Stimulated activated memory B cell treated with anti-CD40 and anti-IgM and Interleukin-4, amounts not matched to agents 10 μg/mL and 1 μg/mL and 100 μg/mL, for 72 hours (primary cell): ENCODE measurements around the gene ALS2.
"Not testable (repeated sequence)": the region's sequence is repeated elsewhere in the genome, so short reads cannot be mapped to it uniquely, and the experiment has no call there.

Experiments
- ATAC-seq: fragments of 150-1000 bp; cut with Tn5 transposase; 2 replicates; pipeline ENCODE4 v1.10.0; 2021
- H3K27ac Mint-ChIP-seq: one replicate; pipeline ENCODE4 v1.8.0; 2022; ENCODE audit warnings: mild to moderate bottlenecking, mixed read lengths
- H3K27me3 Mint-ChIP-seq: one replicate; pipeline ENCODE4 v1.8.0; 2022; ENCODE audit warnings: mixed read lengths
- H3K36me3 Mint-ChIP-seq: one replicate; pipeline ENCODE4 v1.8.0; 2022; ENCODE audit warnings: mixed read lengths
- H3K4me1 Mint-ChIP-seq: one replicate; pipeline ENCODE4 v1.8.0; 2022; ENCODE audit warnings: mixed read lengths
- H3K4me3 Mint-ChIP-seq: one replicate; pipeline ENCODE4 v1.8.0; 2022; ENCODE audit warnings: mild to moderate bottlenecking, moderate library complexity, mixed read lengths
- H3K9me3 Mint-ChIP-seq: one replicate; pipeline ENCODE4 v1.8.0; 2022; ENCODE audit warnings: mixed read lengths

The ALS2 gene

DNA sequence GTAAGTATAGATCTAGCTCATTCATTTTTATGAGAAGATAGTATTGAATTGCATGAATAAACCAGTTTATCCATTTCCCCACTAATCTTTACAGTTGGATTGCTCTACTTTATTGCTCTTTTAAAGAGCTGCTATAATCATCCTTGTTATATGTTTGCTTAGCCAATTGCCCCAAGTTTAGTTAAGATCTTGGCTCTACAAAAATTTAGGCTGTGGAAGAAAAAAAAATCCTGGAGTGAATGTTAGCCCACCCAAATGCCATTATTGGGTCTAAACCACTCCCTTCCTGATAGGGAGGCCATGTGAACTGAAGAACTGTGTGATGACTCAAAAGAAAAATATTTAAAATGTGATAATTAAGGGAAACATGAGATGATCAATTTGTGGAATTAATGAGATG lies 2.9 kb downstream of the ALS2 start:
- peaks cover 14% of the 10 kb centered on the region for H3K36me3 Mint-ChIP-seq
- no peak overlapping the region for H3K4me3 Mint-ChIP-seq
- ATAC-seq, result no peak
- no peaks in the 10 kb centered on the region for H3K9me3 Mint-ChIP-seq
- peaks cover 7% of the 10 kb centered on the region for H3K27me3 Mint-ChIP-seq
- peaks cover 13% of the 10 kb centered on the region for H3K4me1 Mint-ChIP-seq
- H3K27ac Mint-ChIP-seq, result no peak overlapping the region

DNA sequence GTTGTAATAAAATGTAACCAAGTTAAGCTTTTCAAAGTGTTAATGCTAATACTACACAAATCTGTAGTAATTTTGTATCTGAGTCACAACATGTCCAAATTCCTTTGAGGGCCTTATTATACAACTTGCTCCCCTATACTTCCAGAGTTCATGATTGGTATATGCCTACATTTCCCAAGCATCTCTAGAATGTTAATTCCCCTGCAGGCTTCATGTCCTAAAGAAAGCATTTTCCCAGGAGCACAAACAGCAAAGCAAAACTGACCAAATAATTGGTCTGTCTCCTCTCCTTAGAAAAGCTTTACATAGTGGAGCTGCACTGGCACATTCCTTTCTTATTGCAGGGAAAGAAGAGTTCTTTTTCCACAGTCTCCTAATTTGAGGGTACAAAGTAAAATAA lies 3.7 kb downstream of the ALS2 start:
- Mint-ChIP-seq H3K36me3 (peaks cover 14% of the 10 kb centered on the region), H3K27ac (no peak overlapping the region), H3K27me3 (no peaks in the 10 kb centered on the region), H3K4me1 (peaks cover 13% of the 10 kb centered on the region), H3K4me3 (no peak overlapping the region), H3K9me3 (no peaks in the 10 kb centered on the region)
- ATAC-seq, result no peak

DNA sequence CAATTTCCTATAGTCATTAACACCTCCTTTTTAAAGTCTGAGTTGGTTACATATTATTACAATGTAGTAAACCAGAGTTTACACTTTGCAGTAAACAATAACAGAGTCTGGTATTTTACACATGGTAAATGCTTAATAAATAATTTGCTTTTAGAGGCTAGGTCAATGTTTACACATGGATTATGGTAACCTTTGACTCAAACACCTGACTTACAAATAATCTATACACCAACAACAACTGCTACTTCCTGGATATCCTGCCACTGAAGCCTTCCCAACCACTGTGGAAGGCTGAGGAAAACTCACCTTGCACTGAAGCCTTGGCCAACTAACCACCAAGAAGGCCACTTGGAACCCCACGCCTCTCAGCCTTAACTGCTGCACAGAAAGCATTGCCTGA lies 5.4 kb downstream of the ALS2 start:
- no peak for ATAC-seq
- Mint-ChIP-seq H3K36me3 (peaks cover 20% of the 10 kb centered on the region), H3K27ac (no peak overlapping the region), H3K9me3 (no peaks in the 10 kb centered on the region), H3K27me3 (no peaks in the 10 kb centered on the region), H3K4me3 (no peak overlapping the region), H3K4me1 (peaks cover 7% of the 10 kb centered on the region)

DNA sequence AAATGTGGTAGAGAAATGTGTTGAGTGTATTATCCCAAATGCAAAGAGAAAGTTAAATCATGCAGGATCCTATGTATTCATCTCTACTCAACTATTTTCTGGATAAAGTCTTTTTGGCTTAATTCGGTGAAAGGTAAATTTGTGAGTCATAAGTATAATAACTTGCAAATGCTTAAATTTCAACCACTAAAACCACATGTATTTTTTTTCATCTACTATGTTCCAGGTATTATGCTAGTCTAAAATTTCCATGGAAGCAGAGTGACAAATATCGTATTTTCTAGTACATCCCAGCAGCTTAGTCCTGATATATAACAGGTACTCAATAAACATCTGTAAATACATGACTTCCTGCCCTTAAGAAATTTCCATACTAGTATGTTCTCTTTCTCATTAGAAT lies 6.2 kb downstream of the ALS2 start:
- H3K4me1 Mint-ChIP-seq, result no peaks in the 10 kb centered on the region
- no peaks in the 10 kb centered on the region for H3K27me3 Mint-ChIP-seq
- H3K36me3 Mint-ChIP-seq, result peaks cover 20% of the 10 kb centered on the region
- H3K27ac Mint-ChIP-seq, result no peak overlapping the region
- no peak overlapping the region for H3K4me3 Mint-ChIP-seq
- ATAC-seq, result no peak
- H3K9me3 Mint-ChIP-seq, result no peaks in the 10 kb centered on the region

DNA sequence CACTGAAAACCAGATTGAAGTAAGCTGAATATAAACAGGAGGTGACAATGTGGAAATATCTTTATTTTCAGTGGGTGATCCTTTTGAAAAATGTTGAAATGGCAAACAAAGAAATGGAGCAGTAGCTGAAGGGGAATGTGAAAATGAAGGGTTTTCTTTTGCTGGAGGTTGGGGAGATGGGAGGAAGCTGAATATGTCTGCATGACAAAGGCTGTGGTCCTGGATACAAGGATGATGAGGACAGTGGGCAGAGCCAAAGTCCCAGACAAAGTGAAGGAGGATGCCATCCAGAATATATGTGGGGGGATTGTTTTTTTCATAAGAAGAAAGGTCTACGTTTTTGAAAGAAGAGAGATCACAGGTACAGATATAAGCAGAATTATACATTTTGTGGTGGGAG lies 6.7 kb downstream of the ALS2 start:
- Mint-ChIP-seq H3K27ac (no peak overlapping the region), H3K27me3 (no peaks in the 10 kb centered on the region), H3K36me3 (peaks cover 20% of the 10 kb centered on the region), H3K4me1 (no peaks in the 10 kb centered on the region), H3K9me3 (no peaks in the 10 kb centered on the region), H3K4me3 (no peak overlapping the region)
- ATAC-seq, result no peak

DNA sequence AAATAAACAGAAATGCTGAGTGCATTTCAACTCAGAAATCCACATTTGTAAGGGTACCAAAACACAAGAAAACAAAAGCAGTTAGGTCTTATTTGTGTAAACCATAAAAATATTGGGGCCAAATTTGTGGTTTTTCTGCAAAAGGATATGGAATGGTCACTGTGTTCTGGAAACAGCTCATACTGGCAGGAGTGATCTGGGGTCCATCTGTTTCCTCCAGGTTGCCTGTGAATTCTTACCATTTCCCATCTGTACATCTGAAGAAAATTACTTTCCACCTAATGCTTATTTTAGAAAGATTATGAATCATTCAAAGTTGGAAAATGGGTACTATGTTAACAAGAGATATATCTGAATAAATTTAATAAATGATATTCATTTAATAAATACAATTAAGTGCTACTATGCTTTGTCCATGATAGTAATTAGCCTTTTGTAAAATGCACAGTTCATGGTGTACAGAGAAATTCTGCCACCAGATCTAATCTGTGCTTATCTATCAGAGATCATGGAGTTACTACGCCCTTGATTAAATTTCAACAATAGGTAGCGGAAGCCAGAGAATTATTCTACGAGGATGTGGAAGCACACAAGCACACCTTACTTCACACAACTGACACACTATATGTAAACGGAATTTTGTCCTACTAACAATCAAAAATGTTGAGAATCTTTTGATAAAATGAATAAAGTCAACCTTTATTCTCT lies 10.9 kb downstream of the ALS2 start:
- no peaks in the 10 kb centered on the region for H3K4me1 Mint-ChIP-seq
- H3K27ac Mint-ChIP-seq, result no peak overlapping the region
- no peak overlapping the region for H3K4me3 Mint-ChIP-seq
- peaks cover 28% of the 10 kb centered on the region for H3K36me3 Mint-ChIP-seq
- no peak for ATAC-seq
- no peaks in the 10 kb centered on the region for H3K9me3 Mint-ChIP-seq
- no peaks in the 10 kb centered on the region for H3K27me3 Mint-ChIP-seq

DNA sequence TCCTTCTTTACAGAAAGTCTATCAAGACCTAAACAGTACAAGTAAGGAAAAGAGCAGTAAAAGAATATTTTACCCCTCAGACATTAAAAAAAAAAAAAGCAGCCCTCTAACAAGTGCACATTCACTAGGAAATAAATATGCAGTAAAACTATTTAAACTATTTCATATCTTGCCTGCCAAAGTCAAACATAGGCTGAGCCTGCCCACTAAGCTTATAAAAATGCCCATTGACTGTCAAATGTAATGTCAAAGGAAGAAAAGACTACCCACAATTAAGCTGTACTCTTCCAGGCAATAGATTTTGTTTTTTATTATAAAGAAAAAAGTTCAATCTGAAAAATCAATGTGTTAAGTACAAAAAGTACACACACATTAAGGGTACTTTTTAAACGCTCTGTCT lies 11.8 kb downstream of the ALS2 start:
- Mint-ChIP-seq H3K36me3 (peaks cover 28% of the 10 kb centered on the region), H3K4me3 (no peak overlapping the region), H3K4me1 (no peaks in the 10 kb centered on the region), H3K27ac (no peak overlapping the region), H3K27me3 (no peaks in the 10 kb centered on the region), H3K9me3 (no peaks in the 10 kb centered on the region)
- no peak for ATAC-seq

DNA sequence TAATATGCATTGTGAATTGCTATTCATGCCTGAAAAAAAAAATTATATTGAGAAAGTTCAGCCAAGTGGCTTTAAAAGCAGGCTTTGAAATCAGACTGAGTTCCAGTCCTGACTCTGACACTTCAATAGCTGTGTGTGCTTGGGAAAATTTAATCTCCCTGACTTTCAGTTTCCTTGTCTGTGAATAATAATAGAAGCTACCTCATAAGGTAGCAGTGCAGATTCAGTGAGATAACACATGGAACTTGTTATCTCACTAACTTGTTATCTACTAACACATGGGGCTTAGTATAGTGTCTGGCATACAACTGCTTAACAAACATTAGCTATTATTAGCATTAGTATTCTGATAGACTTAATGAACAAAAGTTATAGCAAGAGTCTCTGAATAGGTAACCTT lies 14.9 kb downstream of the ALS2 start:
- Mint-ChIP-seq H3K27me3 (no peaks in the 10 kb centered on the region), H3K36me3 (peaks cover 24% of the 10 kb centered on the region), H3K4me1 (no peaks in the 10 kb centered on the region), H3K27ac (no peak overlapping the region), H3K4me3 (no peak overlapping the region), H3K9me3 (no peaks in the 10 kb centered on the region)
- ATAC-seq, result no peak

DNA sequence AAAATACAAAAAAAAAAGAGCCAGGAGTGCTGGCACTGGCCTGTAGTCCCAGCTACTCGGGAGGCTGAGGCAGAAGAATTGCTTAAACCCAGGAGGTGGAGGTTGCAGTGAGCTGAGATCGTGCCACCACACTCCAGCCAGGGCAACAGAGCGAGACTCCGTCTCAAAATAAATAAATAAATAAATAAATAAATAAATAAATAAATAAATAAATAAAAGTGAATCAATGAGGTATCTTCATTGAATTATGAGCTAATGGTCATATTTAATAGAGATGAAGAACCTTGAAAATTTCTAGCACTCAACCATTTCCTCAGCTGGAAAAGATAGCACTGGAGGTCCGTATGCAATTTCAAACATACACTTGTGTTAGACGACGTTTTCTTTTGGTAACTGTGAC lies 16.3 kb downstream of the ALS2 start:
- peaks cover 24% of the 10 kb centered on the region for H3K36me3 Mint-ChIP-seq
- H3K4me1 Mint-ChIP-seq, ATAC-seq, H3K27ac Mint-ChIP-seq, H3K9me3 Mint-ChIP-seq, H3K27me3 Mint-ChIP-seq, H3K4me3 Mint-ChIP-seq: not testable (repeated sequence)

DNA sequence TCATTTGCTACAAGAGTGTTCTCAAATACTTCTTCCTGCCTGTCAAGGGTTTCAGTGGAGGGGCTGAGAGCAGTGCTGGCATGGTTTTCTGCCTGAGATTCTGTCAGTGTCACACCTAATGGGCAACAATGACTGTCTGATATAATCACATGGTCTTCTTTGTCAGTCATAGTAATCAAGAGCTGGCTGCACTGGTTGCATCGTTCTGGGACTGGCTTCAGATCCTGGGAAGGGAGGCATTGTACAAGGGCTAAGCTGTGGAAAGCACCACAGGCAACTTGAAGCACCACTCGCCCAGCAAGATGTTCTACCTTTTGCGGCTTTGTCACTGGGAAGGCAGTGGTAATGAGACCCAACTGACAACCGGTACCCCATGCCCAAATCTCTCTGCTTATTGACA lies 19.6 kb downstream of the ALS2 start:
- H3K36me3 Mint-ChIP-seq, result peaks cover 30% of the 10 kb centered on the region
- no peaks in the 10 kb centered on the region for H3K27me3 Mint-ChIP-seq
- no peak overlapping the region for H3K27ac Mint-ChIP-seq
- no peak overlapping the region for H3K4me3 Mint-ChIP-seq
- no peaks in the 10 kb centered on the region for H3K4me1 Mint-ChIP-seq
- H3K9me3 Mint-ChIP-seq, result no peaks in the 10 kb centered on the region
- no peak for ATAC-seq

DNA sequence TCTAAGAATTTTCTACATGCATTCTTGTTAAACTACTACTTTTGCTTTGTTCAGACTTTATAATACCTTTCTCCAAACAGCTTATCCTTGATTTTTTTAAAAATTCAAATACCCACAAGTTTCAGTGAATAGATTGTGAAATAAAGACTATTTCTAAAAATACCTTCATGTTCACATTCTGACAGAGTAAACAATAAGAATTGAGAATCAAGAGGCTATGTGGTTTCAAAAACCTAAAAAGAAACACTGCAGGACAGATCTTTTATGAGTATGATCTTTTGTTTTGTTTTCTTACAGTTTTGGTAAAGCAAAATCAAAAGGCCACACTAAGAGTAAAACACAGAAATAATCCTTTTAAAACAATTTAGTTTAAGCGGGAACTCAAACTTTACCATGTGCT lies 21.2 kb downstream of the ALS2 start:
- Mint-ChIP-seq H3K27ac (no peak overlapping the region), H3K36me3 (peaks cover 30% of the 10 kb centered on the region), H3K4me3 (no peak overlapping the region), H3K27me3 (no peaks in the 10 kb centered on the region), H3K4me1 (no peaks in the 10 kb centered on the region), H3K9me3 (no peaks in the 10 kb centered on the region)
- no peak for ATAC-seq

DNA sequence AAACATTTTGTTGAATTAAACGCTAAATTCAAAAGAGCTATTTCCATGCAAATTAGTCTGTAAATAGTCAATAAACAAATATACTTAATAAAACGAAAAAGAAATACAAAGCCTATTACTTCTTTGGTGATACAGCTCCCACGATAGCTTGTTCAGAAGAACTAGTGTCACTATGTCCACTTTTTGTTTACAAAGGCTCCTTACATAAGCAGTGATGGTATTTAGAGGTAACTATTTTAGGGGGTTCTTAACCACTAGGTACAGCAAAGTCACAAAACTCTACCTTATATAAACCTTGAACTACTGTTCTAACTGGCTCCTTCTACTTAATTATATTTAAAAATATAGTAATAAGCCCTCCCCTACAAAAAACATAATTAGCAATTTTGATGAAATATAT lies 21.9 kb downstream of the ALS2 start:
- Mint-ChIP-seq H3K27me3 (no peaks in the 10 kb centered on the region), H3K4me3 (no peak overlapping the region), H3K4me1 (no peaks in the 10 kb centered on the region), H3K36me3 (peaks cover 26% of the 10 kb centered on the region), H3K9me3 (no peaks in the 10 kb centered on the region), H3K27ac (no peak overlapping the region)
- no peak for ATAC-seq

DNA sequence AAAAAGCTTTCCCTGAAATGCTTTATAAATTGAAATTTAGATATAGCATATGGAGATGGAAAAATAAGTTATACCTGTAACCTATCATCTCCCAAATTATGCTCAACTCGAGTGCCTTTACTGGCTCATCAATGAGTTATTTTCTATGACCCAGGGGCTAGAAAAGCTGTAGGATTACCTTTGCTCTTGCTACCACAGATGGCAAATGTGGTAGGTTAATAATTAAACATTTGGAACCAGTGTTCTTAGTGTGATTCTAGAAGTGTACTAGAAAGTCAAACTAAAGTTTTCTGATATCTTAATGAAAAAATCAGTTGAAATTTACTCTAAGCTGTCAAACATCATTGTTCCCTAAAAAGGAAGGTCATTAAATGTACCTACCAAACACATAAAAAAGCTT lies 22.5 kb downstream of the ALS2 start:
- H3K4me1 Mint-ChIP-seq, result no peaks in the 10 kb centered on the region
- no peaks in the 10 kb centered on the region for H3K27me3 Mint-ChIP-seq
- H3K9me3 Mint-ChIP-seq, result no peaks in the 10 kb centered on the region
- no peak for ATAC-seq
- H3K36me3 Mint-ChIP-seq, result peaks cover 24% of the 10 kb centered on the region
- H3K27ac Mint-ChIP-seq, result no peak overlapping the region
- no peak overlapping the region for H3K4me3 Mint-ChIP-seq

DNA sequence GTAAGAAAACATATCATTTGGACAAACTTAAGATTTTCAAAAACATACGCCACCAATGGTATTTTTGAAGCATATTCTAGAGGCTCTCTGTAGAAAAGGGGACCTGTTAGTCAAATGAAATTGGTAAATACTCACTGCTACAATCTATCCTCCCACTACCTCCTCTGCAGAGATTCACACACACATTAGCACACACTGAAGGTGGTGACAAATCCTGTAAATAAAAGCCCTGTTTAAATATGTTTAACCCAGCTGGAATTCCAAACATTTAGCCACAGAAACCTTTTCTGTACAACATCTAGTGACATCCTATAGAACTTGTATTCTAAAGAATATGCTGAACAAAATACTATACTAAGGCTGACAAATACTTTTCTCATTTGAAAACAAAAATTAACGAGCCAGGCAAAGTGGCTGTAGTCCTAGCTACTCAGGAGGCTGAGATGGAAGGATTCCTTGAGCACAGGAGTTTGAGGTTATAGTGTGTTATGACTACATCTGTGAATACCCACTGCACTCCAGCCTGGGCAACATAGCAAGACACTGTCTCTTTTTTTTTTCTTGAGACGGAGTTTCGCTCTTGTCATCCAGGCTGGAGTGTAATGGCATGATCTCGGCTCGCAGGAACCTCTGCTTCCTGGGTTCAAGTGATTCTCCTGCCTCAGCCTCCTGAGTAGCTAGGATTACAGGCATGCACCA lies 25.9 kb downstream of the ALS2 start:
- Mint-ChIP-seq H3K4me1 (no peaks in the 10 kb centered on the region), H3K27me3 (no peaks in the 10 kb centered on the region), H3K4me3 (no peak overlapping the region), H3K9me3 (no peaks in the 10 kb centered on the region), H3K27ac (no peak overlapping the region), H3K36me3 (peaks cover 15% of the 10 kb centered on the region)
- no peak for ATAC-seq

DNA sequence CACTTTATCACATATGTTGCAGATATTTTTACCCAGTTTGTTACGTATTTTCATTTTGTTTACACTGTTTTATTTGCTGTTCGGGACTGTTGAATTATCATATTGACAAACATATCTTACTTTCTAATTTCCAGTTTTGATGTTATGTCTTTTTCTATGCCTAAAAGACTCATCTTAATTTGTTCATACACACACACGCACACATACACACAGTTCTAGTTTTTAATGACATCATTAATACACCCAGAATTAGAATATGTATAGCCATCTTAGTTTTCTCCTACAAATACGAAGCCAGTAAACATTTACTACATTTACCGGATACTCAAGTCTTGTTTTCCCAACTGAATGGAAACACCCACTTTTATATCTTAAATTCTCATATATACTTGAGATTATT lies 29.2 kb downstream of the ALS2 start:
- Mint-ChIP-seq H3K4me3 (no peak overlapping the region), H3K9me3 (no peaks in the 10 kb centered on the region), H3K27ac (no peak overlapping the region), H3K36me3 (peaks cover 29% of the 10 kb centered on the region), H3K27me3 (no peaks in the 10 kb centered on the region), H3K4me1 (no peaks in the 10 kb centered on the region)
- ATAC-seq, result no peak

DNA sequence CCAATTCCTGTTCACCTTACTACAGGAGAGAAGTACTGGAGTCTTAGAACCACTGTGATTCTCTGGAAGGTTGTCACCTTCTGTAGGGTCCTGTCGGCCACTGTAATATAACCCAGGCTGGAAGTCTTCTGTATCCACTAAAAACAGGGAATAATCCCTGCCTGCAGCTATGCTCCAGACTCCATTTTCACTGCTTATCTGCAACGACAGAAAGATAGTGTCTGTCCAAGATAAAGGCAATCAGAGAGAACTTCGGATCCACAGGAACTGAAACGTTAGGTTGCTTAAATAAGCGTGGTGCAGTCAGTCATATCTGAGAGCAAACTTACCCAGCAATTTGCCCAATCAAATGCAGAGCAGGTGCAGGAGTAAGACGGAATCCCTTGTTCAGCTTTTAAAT lies 34.2 kb downstream of the ALS2 start:
- Mint-ChIP-seq H3K9me3 (no peaks in the 10 kb centered on the region), H3K27ac (no peak overlapping the region), H3K4me3 (no peak overlapping the region), H3K27me3 (no peaks in the 10 kb centered on the region), H3K4me1 (no peaks in the 10 kb centered on the region), H3K36me3 (peaks cover 54% of the 10 kb centered on the region)
- no peak for ATAC-seq
